Neural cell (in vitro differentiated cells): ENCODE data around the gene COQ8B.

Experiments
- EP300 ChIP-seq: fragments of 450-650 bp; conservative IDR thresholded peaks from 2 replicates; pipeline ENCODE4 v1.6.1; 2014; ENCODE audit warnings: antibody characterized with exemption, mild to moderate bottlenecking, moderate library complexity; ENCODE audit not compliant: poor library complexity, severe bottlenecking
- EZH2 ChIP-seq: fragments of 200-600, 300-800 bp; shearing (Covaris generic), sonication (generic); IDR thresholded peaks from 2 replicates; pipeline ENCODE4 v1.6.1; 2014; ENCODE audit warnings: antibody characterized with exemption, low read length, borderline replicate concordance, mild to moderate bottlenecking; ENCODE audit not compliant: insufficient read depth, poor library complexity, severe bottlenecking
- MXI1 ChIP-seq: fragments of 450-650 bp; conservative IDR thresholded peaks from 2 replicates; pipeline ENCODE4 v1.6.1; 2014; ENCODE audit warnings: antibody characterized with exemption, mild to moderate bottlenecking; ENCODE audit not compliant: poor library complexity, severe bottlenecking
- POLR2AphosphoS5 ChIP-seq: IDR thresholded peaks from 2 replicates; pipeline ENCODE4 v1.6.1; 2012
- RAD21 ChIP-seq: fragments of 450-650 bp; conservative IDR thresholded peaks from 2 replicates; pipeline ENCODE4 v1.6.1; 2014; ENCODE audit warnings: antibody characterized with exemption, mild to moderate bottlenecking, moderate library complexity
- SMC3 ChIP-seq: fragments of 450-650 bp; conservative IDR thresholded peaks from 2 replicates; pipeline ENCODE4 v1.6.1; 2014; ENCODE audit warnings: antibody characterized with exemption, mild to moderate bottlenecking, moderate library complexity; ENCODE audit not compliant: poor library complexity
- TAF1 ChIP-seq: IDR thresholded peaks from 2 replicates; pipeline ENCODE4 v1.6.1; 2012; ENCODE audit warnings: low read depth
- TF ChIP-seq, protein P1 (sequence below): fragments of 450-650 bp; IDR thresholded peaks from 2 replicates; pipeline ENCODE4 v1.5.1; 2014; ENCODE audit warnings: antibody characterized with exemption, mild to moderate bottlenecking, moderate library complexity; ENCODE audit not compliant: poor library complexity, severe bottlenecking
- TF ChIP-seq, protein P2 (sequence below): IDR thresholded peaks from 2 replicates; pipeline ENCODE4 v1.6.1; 2012; ENCODE audit warnings: borderline replicate concordance

DNA sequence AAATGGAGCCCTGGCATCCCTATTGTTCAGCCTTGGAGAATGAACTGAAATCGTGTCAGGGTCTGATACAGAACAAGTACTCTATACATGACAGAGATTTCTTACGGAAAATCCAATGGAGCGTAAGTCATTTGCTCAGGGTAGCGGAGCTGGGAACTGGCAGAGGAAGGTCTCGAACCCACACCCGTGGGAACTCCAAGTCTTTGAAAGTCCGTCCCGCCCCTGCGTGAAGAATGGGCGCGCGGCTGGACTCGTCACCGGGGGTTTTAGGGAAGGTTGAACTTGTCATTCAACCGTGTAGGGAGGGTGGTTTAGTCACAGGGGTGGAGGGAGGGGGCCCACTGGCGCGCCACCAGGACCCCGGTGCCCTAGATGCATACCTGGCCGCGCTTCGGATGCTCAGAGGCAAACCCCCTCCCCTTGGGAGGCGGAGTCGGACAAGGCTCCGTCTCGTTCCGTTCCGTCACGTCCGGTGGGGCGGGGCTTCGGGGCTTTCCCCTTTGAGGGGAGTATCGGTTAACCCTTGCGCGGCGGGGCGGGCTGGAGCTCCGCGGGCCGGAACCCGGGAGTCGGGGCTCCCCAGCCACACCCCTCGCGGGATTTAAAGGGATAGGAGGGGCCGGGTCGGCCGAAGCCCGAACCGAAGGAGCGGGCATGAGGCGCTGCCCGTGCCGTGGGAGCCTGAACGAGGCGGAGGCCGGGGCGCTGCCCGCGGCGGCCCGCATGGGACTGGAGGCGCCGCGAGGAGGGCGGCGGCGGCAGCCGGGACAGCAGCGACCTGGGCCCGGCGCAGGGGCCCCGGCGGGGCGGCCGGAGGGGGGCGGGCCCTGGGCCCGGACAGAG lies at the start of gene COQ8B, which contains the start of gene ITPKC:
- peak; percentile 32 for TF ChIP-seq RAD21
- TF ChIP-seq EZH2 = no peak
- TF ChIP-seq POLR2AphosphoS5 = peak; percentile 96
- TF ChIP-seq EP300 = peak; percentile 58
- TF ChIP-seq, protein P1, sequence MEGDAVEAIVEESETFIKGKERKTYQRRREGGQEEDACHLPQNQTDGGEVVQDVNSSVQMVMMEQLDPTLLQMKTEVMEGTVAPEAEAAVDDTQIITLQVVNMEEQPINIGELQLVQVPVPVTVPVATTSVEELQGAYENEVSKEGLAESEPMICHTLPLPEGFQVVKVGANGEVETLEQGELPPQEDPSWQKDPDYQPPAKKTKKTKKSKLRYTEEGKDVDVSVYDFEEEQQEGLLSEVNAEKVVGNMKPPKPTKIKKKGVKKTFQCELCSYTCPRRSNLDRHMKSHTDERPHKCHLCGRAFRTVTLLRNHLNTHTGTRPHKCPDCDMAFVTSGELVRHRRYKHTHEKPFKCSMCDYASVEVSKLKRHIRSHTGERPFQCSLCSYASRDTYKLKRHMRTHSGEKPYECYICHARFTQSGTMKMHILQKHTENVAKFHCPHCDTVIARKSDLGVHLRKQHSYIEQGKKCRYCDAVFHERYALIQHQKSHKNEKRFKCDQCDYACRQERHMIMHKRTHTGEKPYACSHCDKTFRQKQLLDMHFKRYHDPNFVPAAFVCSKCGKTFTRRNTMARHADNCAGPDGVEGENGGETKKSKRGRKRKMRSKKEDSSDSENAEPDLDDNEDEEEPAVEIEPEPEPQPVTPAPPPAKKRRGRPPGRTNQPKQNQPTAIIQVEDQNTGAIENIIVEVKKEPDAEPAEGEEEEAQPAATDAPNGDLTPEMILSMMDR = peak; percentile 72
- TF ChIP-seq, protein P2, sequence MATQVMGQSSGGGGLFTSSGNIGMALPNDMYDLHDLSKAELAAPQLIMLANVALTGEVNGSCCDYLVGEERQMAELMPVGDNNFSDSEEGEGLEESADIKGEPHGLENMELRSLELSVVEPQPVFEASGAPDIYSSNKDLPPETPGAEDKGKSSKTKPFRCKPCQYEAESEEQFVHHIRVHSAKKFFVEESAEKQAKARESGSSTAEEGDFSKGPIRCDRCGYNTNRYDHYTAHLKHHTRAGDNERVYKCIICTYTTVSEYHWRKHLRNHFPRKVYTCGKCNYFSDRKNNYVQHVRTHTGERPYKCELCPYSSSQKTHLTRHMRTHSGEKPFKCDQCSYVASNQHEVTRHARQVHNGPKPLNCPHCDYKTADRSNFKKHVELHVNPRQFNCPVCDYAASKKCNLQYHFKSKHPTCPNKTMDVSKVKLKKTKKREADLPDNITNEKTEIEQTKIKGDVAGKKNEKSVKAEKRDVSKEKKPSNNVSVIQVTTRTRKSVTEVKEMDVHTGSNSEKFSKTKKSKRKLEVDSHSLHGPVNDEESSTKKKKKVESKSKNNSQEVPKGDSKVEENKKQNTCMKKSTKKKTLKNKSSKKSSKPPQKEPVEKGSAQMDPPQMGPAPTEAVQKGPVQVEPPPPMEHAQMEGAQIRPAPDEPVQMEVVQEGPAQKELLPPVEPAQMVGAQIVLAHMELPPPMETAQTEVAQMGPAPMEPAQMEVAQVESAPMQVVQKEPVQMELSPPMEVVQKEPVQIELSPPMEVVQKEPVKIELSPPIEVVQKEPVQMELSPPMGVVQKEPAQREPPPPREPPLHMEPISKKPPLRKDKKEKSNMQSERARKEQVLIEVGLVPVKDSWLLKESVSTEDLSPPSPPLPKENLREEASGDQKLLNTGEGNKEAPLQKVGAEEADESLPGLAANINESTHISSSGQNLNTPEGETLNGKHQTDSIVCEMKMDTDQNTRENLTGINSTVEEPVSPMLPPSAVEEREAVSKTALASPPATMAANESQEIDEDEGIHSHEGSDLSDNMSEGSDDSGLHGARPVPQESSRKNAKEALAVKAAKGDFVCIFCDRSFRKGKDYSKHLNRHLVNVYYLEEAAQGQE = peak; percentile 13
- peak; percentile 33 for TF ChIP-seq SMC3
- TF ChIP-seq MXI1 = peak; percentile 85
- TF ChIP-seq TAF1 = peak; percentile 55
